Astrocyte (in vitro differentiated cells and primary cell): Measurements from ENCODE around the gene SERPINF2. TPM values are rescaled to one million over a fixed set of nuclear protein-coding genes. Genes with fewer than 3 reads are reported as not detected.

Source experiments
- DNase-seq: peaks from one replicate; pipeline ENCODE4 v3.0.0-alpha.2; 2010; ENCODE audit warnings: low read depth
- FAIRE-seq: peaks from 2 replicates; lab custom pipeline; 2011; peaks lifted over from hg19 to GRCh38; lab: Jason Lieb, UNC
- H2AFZ ChIP-seq: 2 replicates; pipeline ENCODE4 v1.6.0; 2012; ENCODE audit warnings: low read depth, low read length, inconsistent platforms
- H3K27ac ChIP-seq: 2 replicates; pipeline ENCODE4 v1.5.1; 2011; ENCODE audit warnings: low read depth, low read length, inconsistent platforms
- H3K27me3 ChIP-seq: 2 replicates; pipeline ENCODE4 v1.6.0; 2011; ENCODE audit warnings: low read length, inconsistent platforms; ENCODE audit not compliant: insufficient read depth
- H3K36me3 ChIP-seq: 2 replicates; pipeline ENCODE4 v1.5.1; 2011; ENCODE audit warnings: low read length, inconsistent platforms; ENCODE audit not compliant: insufficient read depth
- H3K4me1 ChIP-seq: 2 replicates; pipeline ENCODE4 v1.5.1; 2011; ENCODE audit warnings: low read length, inconsistent platforms; ENCODE audit not compliant: insufficient read depth
- H3K4me2 ChIP-seq: 2 replicates; pipeline ENCODE4 v1.6.0; 2012; ENCODE audit warnings: low read length, inconsistent platforms
- H3K4me3 ChIP-seq: 2 replicates; pipeline ENCODE4 v1.5.1; 2011; ENCODE audit warnings: low read depth, mild to moderate bottlenecking, low read length, inconsistent platforms; ENCODE audit not compliant: insufficient read depth
- H3K79me2 ChIP-seq: 2 replicates; pipeline ENCODE4 v1.6.0; 2012; ENCODE audit warnings: mild to moderate bottlenecking, low read length, inconsistent platforms; ENCODE audit not compliant: insufficient read depth
- H3K9ac ChIP-seq: 2 replicates; pipeline ENCODE4 v1.6.0; 2012; ENCODE audit warnings: mild to moderate bottlenecking, low read length, inconsistent platforms
- H3K9me3 ChIP-seq: 2 replicates; pipeline ENCODE4 v1.5.1; 2012; ENCODE audit warnings: low read depth, mild to moderate bottlenecking, low read length, inconsistent platforms; ENCODE audit not compliant: insufficient read depth
- H4K20me1 ChIP-seq: 2 replicates; pipeline ENCODE4 v1.6.0; 2012; ENCODE audit warnings: low read length, inconsistent platforms; ENCODE audit not compliant: insufficient read depth
- H3K27ac Mint-ChIP-seq: one replicate; pipeline ENCODE4 v1.8.0; 2021; ENCODE audit warnings: mild to moderate bottlenecking, mixed read lengths; ENCODE audit not compliant: unreplicated experiment
- H3K27me3 Mint-ChIP-seq: one replicate; pipeline ENCODE4 v1.8.0; 2021; ENCODE audit warnings: low read depth, mixed read lengths; ENCODE audit not compliant: unreplicated experiment
- H3K36me3 Mint-ChIP-seq: one replicate; pipeline ENCODE4 v1.8.0; 2021; ENCODE audit warnings: low read depth, mixed read lengths; ENCODE audit not compliant: unreplicated experiment
- H3K4me1 Mint-ChIP-seq: one replicate; pipeline ENCODE4 v1.8.0; 2021; ENCODE audit warnings: low read depth, mixed read lengths; ENCODE audit not compliant: unreplicated experiment
- H3K4me3 Mint-ChIP-seq: one replicate; pipeline ENCODE4 v1.8.0; 2021; ENCODE audit warnings: mild to moderate bottlenecking, moderate library complexity, mixed read lengths; ENCODE audit not compliant: unreplicated experiment
- H3K9me3 Mint-ChIP-seq: one replicate; pipeline ENCODE4 v1.8.0; 2021; ENCODE audit warnings: mild to moderate bottlenecking, mixed read lengths; ENCODE audit not compliant: unreplicated experiment
- CTCF ChIP-seq: IDR thresholded peaks from 2 replicates; pipeline ENCODE4 v1.5.1; 2011; ENCODE audit warnings: low read depth, mild to moderate bottlenecking, inconsistent platforms, low read length, moderate library complexity; ENCODE audit not compliant: insufficient read depth
- EZH2 ChIP-seq: IDR thresholded peaks from 2 replicates; pipeline ENCODE4 v1.6.1; 2012; ENCODE audit warnings: mild to moderate bottlenecking, low read length, inconsistent platforms; ENCODE audit not compliant: insufficient read depth
- total RNA-seq: library from RNA; stranded (reverse); gene quantifications from 2 replicates; pipeline ENCODE4 v1.2.1, GENCODE V29; 2021

The SERPINF2 gene
- total RNA-seq, 1 donor from 2014 or later = 0.11 TPM

- DNase-seq (no peak), FAIRE-seq (no peak)
- Histone ChIP-seq H2AFZ (no peak overlapping the region), H3K79me2 (peaks cover 31% of the 10 kb centered on the region), H3K36me3 (no peaks in the 10 kb centered on the region), H3K4me2 (no peak overlapping the region), H4K20me1 (peaks cover 7% of the 10 kb centered on the region), H3K4me3 (no peak overlapping the region), H3K27me3 (no peaks in the 10 kb centered on the region), H3K9ac (no peak overlapping the region), H3K4me1 (peaks cover 20% of the 10 kb centered on the region), H3K9me3 (no peaks in the 10 kb centered on the region), H3K27ac (no peak overlapping the region)
- Mint-ChIP-seq H3K27me3 (no peaks in the 10 kb centered on the region), H3K4me1 (peaks cover 8% of the 10 kb centered on the region), H3K36me3 (peaks cover 11% of the 10 kb centered on the region), H3K4me3 (no peak overlapping the region), H3K27ac (no peak overlapping the region), H3K9me3 (no peaks in the 10 kb centered on the region)
- TF ChIP-seq EZH2 (no peak), CTCF (no peak)
Observed at GRCh38 chr17:1727258-1727789, 15.3 kb upstream of the SERPINF2 start.

DNA sequence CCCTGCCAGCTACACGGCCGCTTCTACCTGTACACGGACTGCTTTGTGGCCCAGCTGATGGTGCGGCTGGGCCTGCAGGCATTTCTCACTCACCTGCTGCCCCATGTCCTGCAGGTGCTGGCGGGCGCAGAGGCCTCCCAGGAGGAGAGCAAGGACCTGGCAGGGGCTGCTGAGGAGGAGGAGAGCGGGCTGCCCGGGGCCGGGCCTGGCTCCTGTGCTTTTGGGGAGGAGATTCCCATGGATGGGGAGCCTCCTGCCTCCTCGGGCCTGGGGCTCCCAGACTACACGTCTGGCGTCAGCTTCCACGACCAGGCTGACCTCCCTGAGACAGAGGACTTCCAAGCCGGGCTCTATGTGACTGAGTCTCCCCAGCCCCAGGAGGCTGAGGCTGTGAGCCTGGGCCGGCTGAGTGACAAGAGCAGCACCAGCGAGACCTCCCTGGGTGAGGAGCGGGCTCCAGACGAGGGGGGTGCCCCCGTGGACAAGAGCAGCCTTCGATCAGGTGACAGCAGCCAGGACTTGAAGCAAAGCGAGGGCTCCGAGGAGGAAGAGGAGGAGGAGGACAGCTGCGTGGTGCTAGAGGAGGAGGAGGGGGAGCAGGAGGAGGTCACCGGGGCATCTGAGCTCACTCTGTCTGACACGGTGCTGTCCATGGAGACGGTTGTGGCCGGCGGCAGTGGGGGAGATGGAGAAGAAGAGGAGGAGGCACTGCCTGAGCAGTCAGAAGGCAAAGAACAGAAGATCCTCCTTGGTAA, 14.6 kb upstream of the SERPINF2 start:
- Mint-ChIP-seq H3K4me3 (peak overlapping the region; percentile 15), H3K27me3 (no peaks in the 10 kb centered on the region), H3K9me3 (no peaks in the 10 kb centered on the region), H3K36me3 (peaks cover 13% of the 10 kb centered on the region), H3K4me1 (peaks cover 5% of the 10 kb centered on the region), H3K27ac (no peak overlapping the region)
- Histone ChIP-seq H3K27ac (no peak overlapping the region), H3K4me1 (peaks cover 16% of the 10 kb centered on the region), H3K27me3 (no peaks in the 10 kb centered on the region), H3K36me3 (no peaks in the 10 kb centered on the region), H4K20me1 (peaks cover 7% of the 10 kb centered on the region), H3K4me3 (no peak overlapping the region), H3K4me2 (no peak overlapping the region), H3K9ac (no peak overlapping the region), H2AFZ (no peak overlapping the region), H3K9me3 (no peaks in the 10 kb centered on the region), H3K79me2 (peaks cover 31% of the 10 kb centered on the region)
- TF ChIP-seq CTCF (no peak), EZH2 (no peak)
- no peak for DNase-seq
- no peak for FAIRE-seq

DNA sequence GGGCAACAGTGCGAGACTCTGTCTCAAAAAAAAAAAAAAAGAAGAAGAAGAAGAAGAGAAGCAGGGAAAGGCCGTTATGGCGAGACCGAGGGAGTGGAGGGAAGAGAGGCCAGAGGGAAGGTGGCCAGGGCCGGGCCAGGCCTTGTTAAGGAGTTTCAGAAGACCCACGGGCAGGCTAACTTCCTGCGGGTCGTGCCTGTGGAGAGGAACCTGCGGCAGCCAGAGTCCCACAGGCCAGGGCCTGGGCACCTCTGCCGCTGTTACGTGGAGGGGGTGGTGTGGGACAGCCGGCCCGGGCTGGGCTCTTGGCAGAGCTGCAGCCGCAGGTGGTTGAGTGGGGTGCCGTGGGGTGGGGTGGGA, 12.7 kb upstream of the SERPINF2 start:
- DNase-seq (no peak), FAIRE-seq (no peak)
- H3K9ac ChIP-seq = no peak overlapping the region
- H3K9me3 Mint-ChIP-seq = no peaks in the 10 kb centered on the region
- no peak overlapping the region for H3K4me3 Mint-ChIP-seq
- H3K27ac ChIP-seq = no peak overlapping the region
- no peak overlapping the region for H2AFZ ChIP-seq
- H3K27ac Mint-ChIP-seq = no peak overlapping the region
- H3K79me2 ChIP-seq = peaks cover 29% of the 10 kb centered on the region
- H3K9me3 ChIP-seq = no peaks in the 10 kb centered on the region
- no peak overlapping the region for H3K4me3 ChIP-seq
- no peaks in the 10 kb centered on the region for H3K36me3 ChIP-seq
- H3K4me1 Mint-ChIP-seq = peaks cover 4% of the 10 kb centered on the region
- TF ChIP-seq CTCF (no peak), EZH2 (no peak)
- no peaks in the 10 kb centered on the region for H3K27me3 ChIP-seq
- peaks cover 10% of the 10 kb centered on the region for H3K4me1 ChIP-seq
- peaks cover 15% of the 10 kb centered on the region for H3K36me3 Mint-ChIP-seq
- no peaks in the 10 kb centered on the region for H3K27me3 Mint-ChIP-seq
- peaks cover 7% of the 10 kb centered on the region for H4K20me1 ChIP-seq
- no peak overlapping the region for H3K4me2 ChIP-seq
